Right lobe of liver (tissue), 6 donors: Measurements from ENCODE around the gene JMJD8. TPM values are rescaled to one million over a fixed set of nuclear protein-coding genes. Genes with fewer than 3 reads are reported as not detected.

Experiments
- ATAC-seq, 4 donors: fragments of 200-7000 bp; cut with Tn5 transposase; one replicate each; pipeline ENCODE4 v1.9.1; 2020; ENCODE audit warnings: mild to moderate bottlenecking in 4 of 4, moderate library complexity in 4 of 4
- DNase-seq, 3 donors: peaks; one replicate each; pipeline ENCODE4 v3.0.0-alpha.2; 2020
- H3K27ac ChIP-seq, 3 donors: fragments of 200-600 bp; one replicate each; pipeline ENCODE4 v1.8.0; 2022
- H3K27me3 ChIP-seq, 2 donors: fragments of 200-600 bp; one replicate each; pipeline ENCODE4 v1.8.0; 2022
- H3K36me3 ChIP-seq, 4 donors: fragments of 200-600 bp; sonication (generic) in 1 of 4; one replicate each; pipeline versions ENCODE4 v1.5.1 to v1.8.0; 2017 to 2022; ENCODE audit warnings: control low read depth in 1 of 4
- H3K4me1 ChIP-seq, 4 donors: fragments of 200-600 bp; sonication (generic) in 1 of 4; one replicate each; pipeline versions ENCODE4 v1.5.1 to v1.8.0; 2017 to 2022; ENCODE audit warnings: control low read depth in 1 of 4
- H3K4me3 ChIP-seq, 3 donors: fragments of 200-600 bp; one replicate each; pipeline ENCODE4 v1.8.0; 2022
- H3K9me3 ChIP-seq, 4 donors: fragments of 200-600 bp; sonication (generic) in 1 of 4; one replicate each; pipeline versions ENCODE4 v1.5.1 to v1.8.0; 2017 to 2022; ENCODE audit warnings: control low read depth in 1 of 4
- CTCF ChIP-seq, 4 donors: fragments of 200-600 bp in 3 of 4; fragments of 450-650 bp in 1 of 4; IDR thresholded peaks; one replicate each; pipeline versions ENCODE4 v1.5.1 to v1.8.0; 2016 to 2022; ENCODE audit warnings: antibody characterized with exemption in 4 of 4, mild to moderate bottlenecking in 2 of 4
- POLR2A ChIP-seq: fragments of 450-650 bp; IDR thresholded peaks from one replicate; pipeline ENCODE4 v1.6.1; 2017; ENCODE audit warnings: antibody characterized with exemption, mild to moderate bottlenecking
- WGBS: methylation state at CpG from one replicate; pipeline ENCODE4 v1.1.6; 2018; ENCODE audit warnings: low coverage, low lambda C conversion rate; ENCODE audit not compliant: insufficient coverage; ENCODE audit errors: missing lambda C conversion rate; 5-methylcytosine and 5-hydroxymethylcytosine counted together
- intact Hi-C, 2 donors: fragments of 100-400 bp; cut with DNase I; formaldehyde crosslinking; loops; one replicate each; pipeline versions ENCODE4 v1.11.2 to v1.14.1; 2022
- total RNA-seq, 6 experiments: library from RNA; depleted of rRNA in 2 of 6; stranded (reverse); fragments of >200 nt in 2 of 6; fragmentation: NEBNext Ultra II Directional in 3 of 6; extraction: Animal tissue kit (Norgen Biotek cat#: 25700) in 3 of 6; gene quantifications; one replicate each; pipeline versions ENCODE4 v1.1.0 to v1.2.4, GENCODE V29; 2016 to 2023
- donor health status: DM: no; HTN: yes; CAD: no.
- donor health status: DM: no; HTN: no; CAD: no.
- donor health status: DM: no; HTN: no; CAD: no.
- donor health status: DM: no; HTN: yes; CAD: no.
- donor health status: DM: no; HTN: yes; CAD: no.

The JMJD8 gene
- total RNA-seq, 6 experiments from 2014 or later, result 26.9 to 68.1 (median 36.9) TPM

- intact Hi-C loops, result no loop called here
- Histone ChIP-seq H3K4me3 (no peak overlapping the region), H3K27me3 (peaks cover 8 to 29% of the 10 kb centered on the region in 2 donors), H3K4me1 (peaks cover 0 to 4% (median 0%) of the 10 kb centered on the region in 4 donors), H3K9me3 (no peaks in the 10 kb centered on the region), H3K27ac (no peak overlapping the region), H3K36me3 (no peaks in the 10 kb centered on the region)
- WGBS, result 51% methylated on average over 3 of the region's 19 CpGs
- TF ChIP-seq POLR2A (no peak), CTCF (IDR thresholded peaks at IDR 0.05) (no peak)
- no peak for DNase-seq
- ATAC-seq, result no peak
Observed at GRCh38 chr16:698911-699671, 15.0 kb upstream of the JMJD8 start.

DNA sequence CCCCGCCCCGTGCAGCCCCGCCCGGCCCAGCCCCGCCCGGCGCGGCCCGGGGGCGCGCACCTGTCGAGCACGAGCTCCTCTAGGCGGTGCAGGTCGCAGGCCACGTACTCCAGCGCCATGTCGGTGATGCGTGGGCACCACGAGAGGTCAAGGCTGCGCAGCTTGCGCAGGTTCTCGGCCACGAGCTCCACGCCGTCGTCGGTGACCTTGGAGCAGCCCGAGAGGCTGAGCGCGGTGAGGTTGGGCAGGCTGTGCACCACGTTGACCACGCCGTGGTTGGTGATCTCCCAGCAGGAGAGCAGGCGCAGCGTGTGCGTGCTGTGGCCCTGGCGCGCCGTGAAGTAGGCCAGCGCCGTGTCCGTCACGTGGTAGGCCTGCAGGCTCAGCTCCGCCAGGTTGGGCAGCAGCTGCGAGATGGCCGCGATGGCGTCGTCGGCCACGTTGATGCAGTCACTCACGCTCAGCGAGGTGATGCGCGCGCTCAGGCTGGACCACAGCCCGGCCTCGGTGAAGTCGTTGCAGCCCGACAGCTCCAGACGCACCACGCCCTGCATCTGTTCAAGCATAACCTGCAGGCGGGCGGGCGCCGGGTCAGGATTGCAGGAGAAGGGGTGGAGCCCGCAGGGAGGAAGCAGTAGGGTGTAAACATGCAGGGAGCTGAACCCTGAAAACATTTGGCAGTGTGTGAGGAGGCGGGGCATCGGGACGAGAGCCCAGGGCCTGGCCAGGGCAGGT is 11.4 kb upstream of the JMJD8 start:
- no peak overlapping the region for H3K4me3 ChIP-seq
- TF ChIP-seq CTCF (IDR thresholded peaks at IDR 0.05) (no peak), POLR2A (no peak)
- peaks cover 0 to 4% (median 1%) of the 10 kb centered on the region in 4 donors for H3K4me1 ChIP-seq
- ATAC-seq (peak in 3 of 4 donors; percentile 8 to 47 (median 40)), DNase-seq (peak in 1 of 3 donors; percentile 33)
- H3K9me3 ChIP-seq, result no peaks in the 10 kb centered on the region
- WGBS, result 0% methylated on average over 2 of the region's 71 CpGs
- peaks cover 0 to 25% of the 10 kb centered on the region in 2 donors for H3K27me3 ChIP-seq
- intact Hi-C loops, result no loop called here
- no peak overlapping the region for H3K27ac ChIP-seq
- no peaks in the 10 kb centered on the region for H3K36me3 ChIP-seq

DNA sequence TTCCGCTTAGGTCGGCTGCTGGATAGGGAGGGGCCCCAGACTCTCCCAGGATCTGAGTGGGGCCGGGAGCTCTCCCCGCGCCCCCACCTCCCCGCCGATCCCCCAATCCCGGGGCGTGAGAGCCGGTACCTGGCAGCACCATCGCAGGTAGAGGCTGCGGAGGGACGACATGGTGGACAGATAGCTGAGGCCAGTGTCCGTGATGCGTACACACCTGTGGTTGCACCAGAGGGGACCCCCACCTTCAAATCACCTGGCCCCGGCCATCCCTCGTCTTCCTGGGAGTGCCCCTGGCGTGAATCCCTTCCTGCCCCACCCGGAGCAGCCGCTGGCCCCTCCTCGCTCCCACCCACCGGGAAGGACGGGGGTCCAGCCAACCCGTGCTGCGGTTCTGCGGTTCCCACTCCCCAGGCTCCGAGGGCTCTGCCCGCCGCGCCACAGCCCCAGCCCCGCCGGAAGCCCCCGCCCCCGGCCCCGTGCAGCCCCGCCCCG is 10.8 kb upstream of the JMJD8 start:
- no peaks in the 10 kb centered on the region for H3K9me3 ChIP-seq
- 0% methylated on average over 1 of the region's 37 CpGs for WGBS
- no peak overlapping the region for H3K27ac ChIP-seq
- intact Hi-C loops, result no loop called here
- ATAC-seq (no peak), DNase-seq (no peak)
- H3K27me3 ChIP-seq, result peaks cover 0 to 19% of the 10 kb centered on the region in 2 donors
- no peak overlapping the region for H3K4me3 ChIP-seq
- H3K4me1 ChIP-seq, result peaks cover 0 to 5% (median 2%) of the 10 kb centered on the region in 4 donors
- no peaks in the 10 kb centered on the region for H3K36me3 ChIP-seq
- TF ChIP-seq CTCF (IDR thresholded peaks at IDR 0.05) (no peak), POLR2A (no peak)

GRCh38 chr16:694187-694862 is 10.2 kb upstream of the JMJD8 start:
- 0% methylated on average over 1 of the region's 64 CpGs for WGBS
- no peak overlapping the region for H3K4me3 ChIP-seq
- H3K36me3 ChIP-seq, result no peaks in the 10 kb centered on the region
- no peak for DNase-seq
- no peaks in the 10 kb centered on the region for H3K9me3 ChIP-seq
- no peak overlapping the region for H3K27ac ChIP-seq
- peaks cover 0 to 9% (median 5%) of the 10 kb centered on the region in 4 donors for H3K4me1 ChIP-seq
- intact Hi-C loops, result no loop called here
- TF ChIP-seq CTCF (IDR thresholded peaks at IDR 0.05) (no peak), POLR2A (no peak)
- H3K27me3 ChIP-seq, result peaks cover 0 to 15% of the 10 kb centered on the region in 2 donors
- no peak for ATAC-seq
